ENCODE measurements around the gene GRK1.
"Not testable (repeated sequence)": the region's sequence is repeated elsewhere in the genome, so short reads cannot be mapped to it uniquely, and the experiment has no call there.

The GRK1 gene

DNA sequence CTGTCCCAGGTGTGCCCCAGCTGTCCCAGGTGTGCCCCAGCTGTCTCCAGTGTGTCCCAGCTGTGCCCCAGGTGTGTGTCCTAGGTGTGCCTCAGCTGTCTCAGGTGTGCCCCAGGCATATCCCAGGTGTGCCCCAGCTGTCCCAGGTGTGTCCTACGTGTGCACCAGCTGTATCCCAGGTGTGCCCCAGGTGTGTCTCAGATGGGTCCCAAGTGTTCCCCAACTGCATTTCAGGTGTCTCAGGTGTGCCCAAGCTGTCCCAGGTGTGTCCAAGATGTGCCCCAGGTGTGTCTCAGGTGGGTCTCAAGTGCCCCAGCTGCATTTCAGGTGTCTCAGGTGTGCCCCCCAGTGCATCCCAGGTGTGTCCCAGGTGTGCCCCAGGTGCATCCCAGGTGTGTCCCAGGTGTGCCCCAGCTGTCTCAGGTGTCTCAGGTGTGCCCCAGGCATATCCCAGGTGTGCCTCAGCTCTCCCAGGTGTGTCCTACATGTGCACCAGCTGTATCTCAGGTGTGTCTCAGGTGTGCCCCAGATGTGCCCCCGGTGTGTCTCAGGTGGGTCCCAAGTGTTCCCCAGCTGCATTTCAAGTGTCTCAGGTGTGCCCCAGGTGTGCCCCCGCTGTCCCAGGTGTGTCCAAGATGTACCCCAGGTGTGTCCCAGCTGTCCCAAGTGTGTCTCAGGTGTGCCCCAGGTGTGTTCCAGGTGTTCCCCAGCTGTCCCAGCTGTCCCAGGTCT is 1.3 kb upstream of the GRK1 start:
- no peak for DNase-seq (ENCODE audit: low read depth in 2 of 2)

DNA sequence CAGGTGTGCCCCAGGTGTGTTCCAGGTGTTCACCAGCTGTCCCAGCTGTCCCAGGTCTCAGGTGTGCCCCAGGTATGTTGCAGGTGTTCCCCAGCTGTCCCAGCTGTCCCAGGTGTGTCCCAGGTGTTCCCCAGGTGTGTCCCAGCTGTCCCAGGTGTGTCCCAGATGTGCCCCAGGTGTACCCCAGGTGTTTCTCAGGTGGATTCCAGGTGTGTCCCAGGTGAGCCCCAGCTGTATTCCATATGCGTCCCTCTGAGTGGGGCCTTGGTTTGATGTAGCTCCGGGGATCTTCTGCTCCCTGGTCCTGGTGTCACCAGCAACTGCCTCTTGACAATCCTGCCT is 719 bp upstream of the GRK1 start:
- DNase-seq (ENCODE audit: low read depth in 2 of 2), result no peak

DNA sequence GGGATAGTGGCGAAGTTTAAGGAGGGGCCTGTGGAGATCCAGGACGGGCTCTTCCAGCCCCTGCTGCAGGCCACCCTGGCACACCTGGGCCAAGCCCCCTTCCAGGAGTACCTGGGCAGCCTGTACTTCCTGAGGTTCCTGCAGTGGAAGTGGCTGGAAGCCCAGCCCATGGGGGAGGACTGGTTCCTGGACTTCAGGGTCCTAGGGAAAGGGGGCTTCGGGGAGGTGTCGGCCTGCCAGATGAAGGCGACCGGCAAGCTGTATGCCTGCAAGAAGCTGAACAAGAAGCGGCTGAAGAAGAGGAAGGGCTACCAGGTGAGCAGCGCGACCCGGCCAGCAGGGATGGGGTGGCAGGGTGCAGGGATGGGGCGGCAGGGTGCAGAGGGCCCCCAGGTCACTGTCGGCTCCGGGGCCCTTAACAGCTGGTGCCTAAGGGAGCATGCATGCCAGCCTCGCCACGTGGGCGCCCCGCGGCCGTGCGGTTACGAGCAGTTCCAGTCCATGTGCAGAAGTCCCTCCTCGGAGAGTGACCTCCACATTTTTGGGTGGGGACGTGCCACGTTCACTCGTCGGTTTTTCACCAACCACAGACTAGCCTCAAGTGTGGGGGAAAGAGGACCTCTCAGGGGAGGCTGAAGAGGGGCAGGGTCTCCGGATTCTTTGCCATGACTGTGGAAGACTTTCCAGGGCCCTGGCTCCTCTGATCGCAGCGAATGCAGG is 912 bp downstream of the GRK1 start:
- DNase-seq (ENCODE audit: low read depth in 2 of 2), result no peak

DNA sequence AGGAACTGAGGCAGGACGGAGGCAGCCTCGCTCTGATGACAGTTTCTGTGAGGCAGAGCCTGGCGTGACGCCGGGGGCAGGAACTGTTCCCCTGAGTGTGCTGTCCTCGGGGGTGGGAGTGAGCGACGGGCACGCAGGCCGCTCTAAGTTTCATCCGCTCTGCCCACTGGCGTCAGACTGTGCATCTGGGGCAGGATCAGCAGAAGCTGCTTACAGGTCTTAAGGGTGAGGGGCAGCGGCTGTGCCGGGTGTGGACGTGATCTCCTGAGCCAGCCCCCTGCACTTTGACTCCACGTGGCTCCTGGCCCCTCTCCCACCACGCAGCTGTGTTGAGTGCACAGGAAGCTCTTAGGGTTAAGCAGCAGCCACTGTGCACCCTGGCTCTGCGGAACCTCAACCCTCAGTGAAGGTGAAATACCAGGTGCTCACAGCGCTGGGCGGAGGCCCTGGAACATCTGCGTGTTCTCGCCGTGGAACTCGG is 1.5 kb downstream of the GRK1 start:
- no peak for DNase-seq (ENCODE audit: low read depth in 2 of 2)

DNA sequence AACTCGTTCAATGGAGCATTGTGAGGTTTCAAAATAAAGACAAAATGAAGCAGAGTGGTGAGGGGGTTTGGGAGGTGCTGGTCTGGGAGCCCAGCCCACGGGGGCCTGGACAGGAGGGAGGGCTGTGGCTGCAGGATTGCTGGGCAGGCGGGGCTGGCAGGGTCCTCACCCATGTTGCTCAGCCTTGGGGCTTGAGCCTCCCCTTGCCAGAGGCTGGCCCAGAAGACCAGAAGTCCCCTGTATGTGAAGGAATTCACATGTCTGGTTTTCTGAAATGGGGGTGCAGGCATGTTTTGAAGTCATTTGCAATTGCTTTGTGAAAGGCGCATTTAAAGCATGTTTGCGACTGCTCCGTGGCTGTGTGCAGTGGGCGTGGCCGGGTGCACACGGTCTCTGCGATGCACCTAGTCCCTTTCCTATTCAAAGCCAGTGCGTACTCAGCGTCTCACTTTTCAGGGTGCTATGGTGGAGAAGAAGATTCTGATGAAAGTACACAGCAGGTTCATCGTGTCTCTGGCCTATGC is 2.3 kb downstream of the GRK1 start:
- DNase-seq (ENCODE audit: low read depth in 2 of 2), result no peak

DNA sequence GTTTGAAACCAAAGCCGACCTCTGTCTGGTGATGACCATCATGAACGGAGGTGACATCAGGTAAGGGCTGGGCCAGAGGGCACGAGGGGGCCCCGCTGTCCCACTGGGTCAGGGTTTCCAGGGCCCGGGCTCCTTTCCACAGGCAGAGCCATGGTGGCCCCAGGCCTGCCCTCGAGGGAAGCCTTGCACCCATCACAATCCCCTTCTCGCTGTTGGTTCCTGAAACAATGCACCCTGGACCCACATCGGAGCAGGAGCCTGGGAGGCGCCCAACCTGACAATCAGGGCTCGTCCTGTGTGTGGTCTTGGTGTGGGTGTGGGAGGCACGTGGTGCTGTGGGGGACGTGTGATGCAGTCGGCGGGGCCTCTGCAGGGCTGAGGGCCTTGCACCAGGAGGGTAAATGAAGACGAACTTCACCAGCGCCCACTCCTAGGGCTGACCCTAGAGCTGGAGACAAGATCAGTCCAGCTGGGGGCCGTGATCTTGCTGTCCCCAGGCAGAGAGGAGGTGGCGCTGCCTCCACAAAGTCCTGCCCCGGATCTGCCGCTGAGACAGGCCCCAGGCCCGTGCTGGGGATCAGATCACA is 2.8 kb downstream of the GRK1 start:
- DNase-seq (ENCODE audit: low read depth in 2 of 2), result no peak

DNA sequence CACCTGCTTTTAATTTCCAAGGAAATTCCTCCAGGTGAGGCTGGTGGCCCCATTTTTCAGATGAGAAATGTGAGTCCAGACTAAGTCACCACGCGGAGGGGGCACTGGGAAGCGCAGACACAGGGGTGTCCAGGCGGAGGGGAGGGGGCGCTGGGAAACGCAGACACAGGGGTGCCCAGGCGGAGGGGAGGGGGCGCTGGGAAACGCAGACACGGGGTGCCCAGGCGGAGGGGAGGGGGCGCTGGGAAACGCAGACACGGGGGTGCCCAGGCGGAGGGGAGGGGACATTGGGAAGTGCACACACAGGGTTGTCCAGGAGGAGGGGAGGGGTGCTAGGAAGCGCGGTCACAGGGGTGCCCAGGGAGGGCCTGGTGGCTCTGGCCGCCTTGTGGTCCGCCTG is 3.5 kb downstream of the GRK1 start:
- DNase-seq (ENCODE audit: low read depth in 2 of 2), result no peak

DNA sequence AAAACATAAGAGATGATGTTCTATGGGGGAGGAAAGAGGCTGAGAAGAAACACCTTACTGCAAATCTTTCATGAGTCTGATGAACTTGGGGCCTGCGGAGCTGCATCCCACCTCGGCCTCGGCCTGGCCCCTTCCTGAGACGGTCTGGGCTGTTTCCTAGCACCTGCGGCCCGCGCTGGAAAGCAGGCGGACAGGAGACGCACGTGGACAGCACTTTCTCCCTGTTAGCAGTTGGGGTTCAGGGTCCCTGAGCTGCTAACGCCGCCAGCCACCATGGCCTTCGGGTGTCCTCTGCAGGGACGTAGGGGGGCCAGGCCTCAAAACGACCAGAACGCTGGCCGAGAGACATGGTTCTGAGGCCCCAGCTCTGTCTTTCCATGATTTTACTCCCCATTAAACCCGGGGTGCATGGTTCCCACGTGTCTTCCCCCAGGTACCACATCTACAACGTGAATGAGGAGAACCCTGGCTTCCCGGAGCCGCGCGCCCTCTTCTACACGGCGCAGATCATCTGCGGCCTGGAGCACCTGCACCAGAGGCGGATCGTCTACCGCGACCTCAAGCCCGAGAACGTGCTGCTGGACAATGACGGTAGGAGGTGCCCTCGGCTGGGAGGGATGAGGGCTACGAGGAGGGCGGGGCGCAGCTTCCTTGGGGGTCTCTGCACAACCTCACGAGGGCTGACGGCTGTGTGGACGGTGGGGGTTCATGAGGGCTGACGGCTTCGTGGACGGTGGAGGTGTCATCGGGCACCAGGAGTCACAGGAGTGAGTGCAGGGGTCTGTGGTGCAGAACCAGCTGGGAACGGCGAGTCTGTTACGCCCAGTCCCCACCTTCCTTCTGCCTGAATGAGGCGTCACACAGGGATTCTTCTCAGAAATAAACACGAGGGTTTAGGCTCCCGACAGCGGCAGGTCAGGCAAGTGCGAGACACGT is 4.3 kb downstream of the GRK1 start:
- no peak for DNase-seq (ENCODE audit: low read depth in 2 of 2)

DNA sequence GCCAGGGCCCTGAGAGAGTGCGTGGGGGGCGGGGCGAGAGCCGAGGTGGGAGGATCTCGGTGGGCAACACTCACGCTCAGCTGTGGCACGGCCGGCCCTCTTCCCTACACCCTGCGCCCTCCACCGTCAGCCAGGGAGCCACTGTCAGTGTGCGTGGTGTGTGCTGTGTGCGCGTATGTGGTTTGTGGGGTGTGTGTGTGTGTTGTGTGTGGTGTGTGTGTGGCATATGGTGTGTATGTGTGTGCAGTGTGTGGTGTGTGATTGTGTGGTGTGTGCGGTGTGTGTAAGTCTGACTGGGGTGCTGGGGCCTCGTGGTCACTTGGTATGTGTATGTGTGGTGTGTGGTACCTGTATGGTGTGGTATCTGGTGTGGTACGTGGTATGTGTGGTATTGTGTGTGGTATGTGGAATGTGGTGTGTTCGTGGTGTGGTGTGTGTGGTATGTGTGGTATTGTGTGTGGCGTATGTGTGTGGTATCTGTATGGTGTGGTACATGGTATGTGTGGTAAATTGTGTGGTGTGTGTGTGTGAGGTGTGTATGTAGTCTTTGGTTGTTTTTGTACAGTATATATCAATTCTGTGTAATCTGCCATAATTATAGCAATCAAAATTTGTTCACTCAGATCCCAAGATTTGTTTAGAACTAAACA is 5.1 kb downstream of the GRK1 start:
- no peak for DNase-seq (ENCODE audit: low read depth in 2 of 2)

DNA sequence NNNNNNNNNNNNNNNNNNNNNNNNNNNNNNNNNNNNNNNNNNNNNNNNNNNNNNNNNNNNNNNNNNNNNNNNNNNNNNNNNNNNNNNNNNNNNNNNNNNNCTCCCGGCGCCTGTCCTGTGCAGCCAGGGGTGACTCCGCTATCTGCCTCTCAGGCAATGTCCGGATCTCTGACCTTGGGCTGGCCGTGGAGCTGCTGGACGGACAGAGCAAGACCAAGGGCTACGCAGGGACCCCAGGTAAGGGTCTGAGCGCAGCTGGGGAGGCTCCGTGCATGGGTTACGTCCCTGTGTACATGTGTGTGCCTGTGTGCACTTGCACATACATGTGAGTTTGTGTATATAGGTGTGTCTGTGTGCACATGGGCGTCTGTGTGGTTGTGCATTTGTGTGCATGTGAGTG is 55.9 kb downstream of the GRK1 start:
- no peak for DNase-seq (ENCODE audit: low read depth in 2 of 2)

DNA sequence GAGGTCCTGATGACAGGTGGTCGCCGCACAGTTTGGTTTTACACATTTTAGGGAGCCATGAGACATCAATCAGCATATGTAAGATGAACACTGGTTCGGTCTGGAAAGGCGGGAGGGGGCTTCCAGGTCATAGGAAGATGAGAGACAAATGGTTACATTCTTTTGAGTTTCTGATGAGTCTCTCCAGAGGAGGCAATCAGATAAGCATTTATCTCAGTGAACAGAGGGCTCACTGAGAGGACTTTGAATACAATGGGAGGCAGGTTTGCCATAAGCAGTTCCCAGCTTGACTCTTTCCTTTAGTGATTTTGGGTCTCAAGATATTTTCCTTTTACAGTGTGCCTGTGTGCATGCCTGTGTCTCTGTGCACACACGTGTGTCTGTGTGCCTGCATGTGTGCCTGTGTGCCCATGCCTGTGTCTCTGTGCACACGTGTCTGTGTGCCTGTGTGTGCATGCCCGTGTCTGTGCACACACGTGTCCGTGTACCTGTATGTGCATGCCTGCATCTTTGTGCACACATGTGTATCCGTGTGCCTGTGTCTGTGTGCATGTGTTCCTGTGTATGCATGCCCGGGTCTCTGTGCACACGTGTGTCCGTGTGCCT is 56.5 kb downstream of the GRK1 start:
- no peak for DNase-seq (ENCODE audit: low read depth in 2 of 2)

DNA sequence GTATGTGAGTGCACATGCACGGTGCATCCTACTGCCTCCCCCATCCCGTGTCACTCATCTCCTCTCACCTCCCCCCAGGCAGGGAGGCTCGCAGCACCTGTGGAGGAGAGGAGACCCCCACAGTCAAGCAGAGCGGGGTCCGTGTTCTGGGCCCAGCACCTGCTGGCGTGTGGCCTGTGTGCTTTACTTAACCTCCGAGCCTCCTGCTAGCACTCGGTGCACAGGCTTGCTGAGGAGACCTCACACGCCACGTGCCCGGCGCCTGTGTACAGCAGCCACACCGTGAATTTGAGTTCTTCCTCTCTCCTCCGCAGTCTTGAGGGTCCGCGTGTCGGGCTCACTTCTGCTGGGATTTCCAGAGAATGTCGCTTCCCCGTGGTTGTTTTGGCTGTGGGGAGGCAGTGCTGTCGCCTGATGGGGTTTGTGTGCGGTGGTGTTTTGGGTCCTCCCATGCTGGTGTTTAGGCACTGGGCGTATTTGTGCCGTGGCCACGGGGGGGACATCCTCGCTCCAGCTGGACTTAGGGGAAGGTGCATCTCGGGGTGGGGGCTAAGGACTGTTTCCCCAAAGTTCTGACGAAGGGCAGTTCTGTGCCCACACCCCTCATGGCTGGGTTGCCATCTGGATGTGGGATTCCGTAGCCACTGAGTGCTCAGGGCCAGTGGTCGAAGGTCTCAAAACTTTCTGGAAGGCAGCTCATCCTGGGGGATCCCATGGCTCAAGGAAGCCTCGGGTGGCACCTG is 57.2 kb downstream of the GRK1 start:
- no peak for DNase-seq (ENCODE audit: low read depth in 2 of 2)

DNA sequence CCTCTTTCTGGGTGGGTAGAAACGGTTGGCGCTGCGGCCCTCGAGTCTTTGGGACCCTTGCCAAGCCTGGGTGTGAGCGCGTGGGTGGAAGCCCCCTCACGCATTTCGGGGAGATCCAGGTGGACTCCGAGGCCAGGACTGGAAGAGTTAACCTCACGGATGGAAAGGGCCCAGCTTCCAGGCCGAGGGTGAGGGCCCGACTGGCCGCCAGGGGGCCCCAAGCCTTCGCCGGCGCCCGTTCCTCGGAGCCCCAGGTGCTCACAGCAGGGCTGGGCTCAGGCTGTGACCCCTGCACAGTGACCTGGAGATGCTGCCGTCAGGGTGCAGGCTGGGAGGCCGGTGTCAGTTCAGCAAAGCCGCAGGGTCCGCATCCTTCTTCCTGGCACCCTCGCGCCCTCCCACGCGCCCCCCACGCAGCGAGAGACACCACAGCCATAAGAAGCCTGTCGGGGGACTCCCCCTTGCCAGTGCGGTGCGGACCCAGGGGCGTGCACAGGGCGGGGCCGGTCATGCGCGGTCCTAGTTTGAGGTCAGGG is 57.8 kb downstream of the GRK1 start:
- peak; percentile 76 to 80 for DNase-seq (ENCODE audit: low read depth in 2 of 2)

DNA sequence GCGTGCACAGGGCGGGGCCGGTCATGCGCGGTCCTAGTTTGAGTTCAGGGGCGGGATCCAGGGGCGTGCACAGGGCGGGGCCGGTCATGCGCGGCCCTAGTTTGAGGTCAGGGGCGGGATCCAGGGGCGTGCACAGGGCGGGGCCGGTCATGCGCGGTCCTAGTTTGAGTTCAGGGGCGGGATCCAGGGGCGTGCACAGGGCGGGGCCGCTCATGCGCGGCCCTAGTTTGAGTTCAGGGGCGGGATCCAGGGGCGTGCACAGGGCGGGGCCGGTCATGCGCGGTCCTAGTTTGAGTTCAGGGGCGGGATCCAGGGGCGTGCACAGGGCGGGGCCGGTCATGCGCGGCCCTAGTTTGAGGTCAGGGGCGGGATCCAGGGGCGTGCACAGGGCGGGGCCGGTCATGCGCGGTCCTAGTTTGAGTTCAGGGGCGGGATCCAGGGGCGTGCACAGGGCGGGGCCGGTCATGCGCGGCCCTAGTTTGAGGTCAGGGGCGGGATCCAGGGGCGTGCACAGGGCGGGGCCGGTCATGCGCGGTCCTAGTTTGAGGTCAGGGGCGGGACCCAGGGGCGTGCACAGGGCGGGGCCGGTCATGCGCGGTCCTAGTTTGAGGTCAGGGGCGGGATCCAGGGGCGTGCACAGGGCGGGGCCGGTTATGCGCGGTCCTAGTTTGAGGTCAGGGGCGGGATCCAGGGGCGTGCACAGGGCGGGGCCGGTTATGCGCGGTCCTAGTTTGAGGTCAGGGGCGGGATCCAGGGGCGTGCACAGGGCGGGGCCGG is 58.5 kb downstream of the GRK1 start:
- DNase-seq (ENCODE audit: low read depth in 2 of 2), result peak; percentile 19 to 68

DNA sequence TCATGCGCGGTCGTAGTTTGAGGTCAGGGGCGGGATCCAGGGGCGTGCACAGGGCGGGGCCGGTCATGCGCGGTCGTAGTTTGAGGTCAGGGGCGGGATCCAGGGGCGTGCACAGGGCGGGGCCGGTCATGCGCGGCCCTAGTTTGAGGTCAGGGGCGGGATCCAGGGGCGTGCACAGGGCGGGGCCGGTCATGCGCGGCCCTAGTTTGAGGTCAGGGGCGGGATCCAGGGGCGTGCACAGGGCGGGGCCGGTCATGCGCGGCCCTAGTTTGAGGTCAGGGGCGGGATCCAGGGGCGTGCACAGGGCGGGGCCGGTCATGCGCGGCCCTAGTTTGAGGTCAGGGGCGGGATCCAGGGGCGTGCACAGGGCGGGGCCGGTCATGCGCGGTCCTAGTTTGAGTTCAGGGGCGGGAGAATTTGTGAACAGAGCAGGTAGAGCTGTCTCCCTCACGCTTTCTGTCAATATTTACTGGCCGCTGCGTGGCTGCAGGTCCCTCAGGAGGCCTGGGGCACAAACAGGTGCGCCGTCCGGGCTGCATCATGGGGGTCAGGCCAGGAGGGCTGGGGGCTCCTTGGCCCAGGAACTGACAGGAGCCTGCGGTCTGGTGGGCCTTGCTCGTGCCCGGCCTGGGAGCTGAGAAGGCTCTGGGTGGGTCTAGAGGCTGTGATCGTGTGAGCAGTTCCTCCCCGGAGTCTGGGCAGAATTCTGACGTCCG is 59.2 kb downstream of the GRK1 start:
- not testable (repeated sequence) for DNase-seq (ENCODE audit: low read depth in 2 of 2)

DNA sequence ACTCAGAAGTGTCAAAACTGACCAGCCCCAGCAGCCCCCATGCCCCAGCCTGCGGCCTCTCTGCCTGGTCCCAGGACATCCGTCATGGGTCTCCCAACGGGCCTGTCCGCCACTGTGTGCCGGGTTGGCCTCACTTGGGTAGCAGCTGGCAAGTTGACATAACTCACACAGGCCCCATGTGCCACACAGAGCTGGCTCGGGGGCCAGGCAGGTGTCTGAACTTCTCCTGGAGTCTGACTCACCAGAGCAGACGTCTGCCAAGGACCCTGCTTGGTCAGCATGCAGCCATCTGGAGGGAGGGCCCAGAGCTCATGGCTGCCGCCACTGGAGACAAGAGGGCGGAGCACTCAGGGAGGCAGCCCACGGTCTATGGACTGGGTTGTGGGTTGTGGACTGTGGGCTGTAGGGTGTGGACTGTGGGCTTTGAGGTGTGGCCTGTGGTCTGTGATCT is 60.0 kb downstream of the GRK1 start:
- no peak for DNase-seq (ENCODE audit: low read depth in 2 of 2)

DNA sequence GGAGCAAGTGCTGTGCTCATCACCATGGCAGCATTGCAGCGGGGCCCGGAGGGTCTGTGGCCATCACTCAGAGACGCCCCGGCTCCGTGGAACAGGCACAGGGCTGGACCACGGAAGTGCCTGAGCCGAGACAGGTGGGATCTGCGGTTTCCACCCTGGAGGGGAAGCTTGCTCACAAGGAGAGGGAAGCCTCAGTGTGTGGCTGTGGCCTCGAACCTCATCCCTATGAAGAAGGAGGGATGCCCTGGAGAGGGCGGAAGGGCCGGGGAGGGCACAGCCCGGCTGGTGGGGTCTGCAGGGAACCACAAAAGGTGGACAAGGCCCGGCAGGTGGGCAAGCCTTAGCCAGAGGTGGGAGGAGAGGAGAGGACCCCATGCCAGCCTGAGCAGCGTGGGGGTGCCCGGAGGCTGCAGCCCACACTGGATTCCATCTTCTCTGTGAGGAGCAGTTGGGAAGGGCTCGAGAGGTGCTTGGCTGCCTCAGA is 61.6 kb downstream of the GRK1 start:
- DNase-seq (ENCODE audit: low read depth in 2 of 2), result no peak

Data from activated CD4-positive, alpha-beta T cell treated with anti-CD3 and anti-CD28 coated beads for 24 hours (primary cell).